Activated CD4-positive, CD25-positive, alpha-beta regulatory T cell (primary cell): ENCODE data around the gene HNRNPH3.
"Not testable (repeated sequence)": the region's sequence is repeated elsewhere in the genome, so short reads cannot be mapped to it uniquely, and the experiment has no call there.

ENCODE experiments used
- DNase-seq, 4 experiments: peaks; one replicate each; lab custom pipeline; 2025; lab: John Stamatoyannopoulos, UW

The HNRNPH3 gene, protein sequence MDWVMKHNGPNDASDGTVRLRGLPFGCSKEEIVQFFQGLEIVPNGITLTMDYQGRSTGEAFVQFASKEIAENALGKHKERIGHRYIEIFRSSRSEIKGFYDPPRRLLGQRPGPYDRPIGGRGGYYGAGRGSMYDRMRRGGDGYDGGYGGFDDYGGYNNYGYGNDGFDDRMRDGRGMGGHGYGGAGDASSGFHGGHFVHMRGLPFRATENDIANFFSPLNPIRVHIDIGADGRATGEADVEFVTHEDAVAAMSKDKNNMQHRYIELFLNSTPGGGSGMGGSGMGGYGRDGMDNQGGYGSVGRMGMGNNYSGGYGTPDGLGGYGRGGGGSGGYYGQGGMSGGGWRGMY

DNA sequence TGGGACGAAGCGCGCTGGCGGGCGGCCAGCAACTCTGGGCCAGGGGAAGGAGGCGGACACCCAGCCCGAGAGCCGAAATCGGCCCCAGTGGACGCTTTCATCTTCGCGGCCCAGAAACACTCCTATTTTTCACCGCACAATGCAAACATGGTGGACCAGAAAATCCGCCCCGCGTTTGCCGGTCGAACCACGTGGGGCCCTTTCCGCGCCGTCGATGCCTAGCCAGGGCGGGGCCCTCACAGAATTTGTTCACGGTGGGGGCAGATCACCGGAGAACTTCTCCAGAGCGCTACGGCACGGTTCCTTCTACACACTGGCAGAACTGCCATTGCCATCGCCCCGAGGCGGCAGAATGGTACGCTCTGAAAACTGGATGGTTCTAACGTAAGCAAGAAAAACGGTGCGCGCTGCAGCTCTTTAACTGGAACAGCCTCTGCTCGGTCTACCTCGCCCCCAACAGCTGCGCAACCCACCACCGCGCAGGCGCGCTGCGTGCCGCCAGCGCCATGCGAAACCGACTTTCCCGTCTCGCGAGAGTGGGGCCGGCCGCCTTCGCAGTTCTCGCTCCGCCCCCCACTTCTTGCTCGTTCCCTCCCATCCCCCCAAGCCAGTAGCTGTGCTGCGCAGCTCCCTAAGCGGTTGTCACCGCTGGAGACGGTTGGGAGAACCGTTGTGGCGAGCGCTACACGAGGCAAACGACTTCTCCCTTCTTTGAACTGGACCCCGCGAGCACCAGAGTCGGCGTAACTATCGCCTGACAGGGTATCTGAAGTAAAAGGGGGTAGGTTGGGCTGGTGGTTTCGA, at the start of gene HNRNPH3:
TSS of gene HNRNPH3 (plus strand) at position 610 of the 804 bp plus-strand sequence. CDS start 5,158 bp downstream, outside the sequence.
- DNase-seq: peak; percentile 92 to 98 (median 97)

DNA sequence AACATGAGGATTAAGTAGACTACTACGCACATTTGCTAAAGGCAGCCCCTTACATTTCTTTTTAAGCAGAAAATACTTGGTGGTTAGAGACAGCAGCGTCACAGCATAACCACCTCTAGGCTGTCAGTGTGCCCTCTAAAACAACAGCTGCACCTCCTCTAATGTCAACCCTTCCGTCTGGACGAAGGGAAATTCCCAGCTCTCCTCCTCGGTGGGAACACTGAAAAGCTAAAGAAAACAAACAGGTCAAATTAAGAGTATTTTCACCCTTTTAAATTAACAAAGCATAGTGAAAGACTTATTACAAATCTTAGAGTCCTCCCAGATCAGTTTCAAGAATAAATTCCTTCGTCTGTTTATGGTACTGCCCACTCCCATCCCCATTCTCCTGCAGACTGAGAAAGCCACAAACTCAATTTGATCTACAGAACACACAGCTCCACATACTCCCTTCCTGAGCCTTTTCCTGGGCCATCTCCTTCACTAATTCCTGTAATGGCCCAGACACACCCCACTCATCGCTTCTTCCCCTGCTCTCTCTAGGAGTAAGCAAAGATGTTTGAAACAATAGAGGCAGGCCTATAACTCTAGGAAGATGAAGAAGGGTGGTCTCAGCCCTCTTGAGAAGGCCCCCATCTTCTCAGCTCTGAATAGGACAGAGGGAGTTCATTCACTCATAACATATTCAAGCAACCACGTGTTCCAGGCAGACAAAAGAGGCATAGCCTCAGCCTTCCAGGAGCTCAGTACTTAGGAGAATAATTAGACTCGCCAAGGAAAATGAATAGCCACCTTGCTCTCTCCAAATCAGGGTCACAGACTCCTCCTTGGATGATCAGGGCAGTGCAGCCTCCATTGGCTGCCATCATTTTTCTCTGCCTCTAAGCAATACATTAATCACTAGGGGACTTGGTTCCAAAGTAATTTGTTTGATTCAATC, 47.5 kb upstream of the HNRNPH3 start:
- DNase-seq: no peak

DNA sequence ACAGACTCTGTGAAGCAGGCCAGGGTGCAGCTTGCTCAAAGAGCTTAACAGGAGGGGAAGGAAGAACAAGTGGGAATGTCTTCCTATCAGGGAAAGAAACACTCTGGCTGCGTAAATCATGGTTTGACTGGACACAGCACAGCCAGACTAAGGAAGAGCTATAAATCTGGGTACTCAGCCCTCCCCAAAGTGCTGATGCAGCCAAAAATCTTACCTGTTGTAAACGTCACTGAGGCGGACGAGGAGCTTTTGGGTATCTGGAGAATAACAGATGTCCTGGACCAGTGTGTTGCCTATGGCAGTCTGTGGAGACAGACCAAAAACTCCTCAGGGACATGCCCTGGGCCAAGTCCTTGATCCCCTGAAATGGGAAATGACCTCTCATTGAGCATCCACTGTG, 43.1 kb upstream of the HNRNPH3 start:
- no peak for DNase-seq

DNA sequence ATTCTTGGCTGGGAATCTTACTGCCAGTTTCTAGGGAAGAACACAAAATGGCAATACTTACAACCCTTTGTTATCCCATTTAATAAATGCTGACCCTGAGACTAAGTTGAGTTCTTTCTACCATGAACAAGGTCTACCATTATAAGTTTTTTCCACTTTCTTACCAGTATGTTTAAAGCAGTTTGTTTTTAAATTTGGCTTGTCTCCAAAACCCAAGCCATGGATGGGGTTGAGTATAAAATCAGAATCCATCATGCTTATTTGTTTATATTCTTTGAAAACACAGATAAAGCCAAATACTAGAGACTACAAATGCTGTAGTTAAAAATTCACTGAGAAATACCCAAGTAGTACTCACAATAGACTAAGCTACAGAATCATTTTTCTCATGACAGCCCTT, 41.1 kb upstream of the HNRNPH3 start:
- no peak for DNase-seq

DNA sequence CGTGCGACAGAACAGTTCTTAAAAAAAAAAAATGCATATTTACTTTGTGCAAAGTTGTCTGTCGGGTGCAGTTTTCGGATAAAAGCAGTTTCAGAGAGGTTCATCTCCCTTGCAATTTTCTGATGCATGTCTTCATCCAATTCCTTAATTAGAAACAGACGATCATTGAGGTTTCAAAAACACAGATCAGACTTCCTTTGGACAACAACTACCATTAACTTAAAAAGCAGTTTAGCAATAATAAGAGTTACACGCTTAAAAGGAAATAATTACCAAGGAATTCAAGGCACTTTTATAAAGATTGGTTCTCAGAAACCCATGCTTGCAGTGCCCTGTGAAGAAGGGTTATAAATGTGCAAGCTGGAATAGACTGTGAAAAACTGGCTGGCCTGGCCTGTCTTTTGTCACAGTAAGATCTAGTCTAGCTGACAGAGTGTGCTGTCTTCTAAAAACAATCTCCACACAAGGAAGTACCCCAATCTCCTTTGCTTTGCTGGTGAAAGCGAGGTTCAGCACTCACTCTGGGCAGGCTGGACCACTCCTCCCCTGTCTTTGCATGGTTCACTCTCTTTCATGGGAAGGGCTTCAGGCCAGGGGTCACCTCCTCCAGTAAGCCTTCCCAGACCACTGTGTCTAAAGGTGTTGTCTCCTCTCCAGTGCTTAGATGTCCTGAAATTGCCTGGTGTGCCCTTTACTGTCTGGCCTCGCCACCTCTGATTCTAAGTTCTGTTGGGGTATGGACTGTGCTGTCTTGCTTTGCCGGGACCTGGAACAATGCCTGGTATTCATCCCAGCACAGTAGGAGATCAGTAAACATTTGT, 34.8 kb upstream of the HNRNPH3 start:
- DNase-seq: no peak

DNA sequence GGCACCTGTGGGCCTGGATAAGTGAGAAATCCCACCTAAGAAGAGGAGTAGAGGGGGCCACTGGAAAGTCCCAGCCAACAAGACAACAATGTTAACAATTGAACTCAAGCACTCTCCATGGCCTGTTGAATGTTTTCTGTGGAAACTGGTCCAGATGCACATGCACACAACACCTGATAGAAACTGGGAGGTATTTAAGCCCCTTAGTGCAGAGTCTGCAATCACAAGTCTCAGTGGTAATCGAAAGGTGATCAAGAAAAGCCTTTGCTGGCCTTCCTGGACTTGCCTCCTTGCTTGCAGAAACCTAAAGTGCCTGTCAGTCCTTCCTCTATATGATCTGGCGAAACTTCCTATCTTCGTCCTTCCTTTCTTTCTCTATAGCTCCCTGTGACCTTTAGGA, 30.6 kb upstream of the HNRNPH3 start:
- DNase-seq: no peak

DNA sequence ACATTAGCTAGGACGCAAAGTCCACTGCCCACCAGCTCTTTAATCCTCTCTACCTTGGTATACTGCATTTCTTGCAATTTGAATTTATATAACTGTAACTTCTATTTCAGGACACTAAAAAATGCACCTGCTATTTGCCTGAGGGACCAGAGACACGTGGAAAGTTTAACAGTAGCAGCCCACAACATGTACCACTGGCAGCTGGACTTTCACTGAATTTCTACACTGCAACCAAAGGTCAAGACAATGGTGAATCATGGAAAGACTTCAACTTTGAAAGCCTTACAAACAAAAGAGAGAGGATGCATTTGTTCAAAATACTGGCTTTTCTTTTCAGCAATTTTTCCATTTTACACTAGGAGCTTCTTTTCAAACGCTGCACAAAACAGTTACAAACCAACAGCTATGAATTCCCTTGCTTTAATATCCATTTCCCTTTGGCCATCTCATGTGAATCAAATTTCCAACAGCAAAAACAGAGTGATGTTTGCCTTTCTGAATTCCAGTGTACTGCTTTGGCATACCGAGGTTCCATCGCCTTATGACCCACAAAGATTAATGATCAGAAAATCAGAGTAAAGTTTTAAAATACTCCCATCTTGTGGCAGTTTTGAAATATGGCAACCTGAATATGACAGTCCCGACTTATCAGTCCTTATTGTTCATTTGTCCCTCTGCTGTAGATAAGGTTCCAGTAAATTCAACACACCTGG, 29.9 kb upstream of the HNRNPH3 start:
- no peak for DNase-seq

DNA sequence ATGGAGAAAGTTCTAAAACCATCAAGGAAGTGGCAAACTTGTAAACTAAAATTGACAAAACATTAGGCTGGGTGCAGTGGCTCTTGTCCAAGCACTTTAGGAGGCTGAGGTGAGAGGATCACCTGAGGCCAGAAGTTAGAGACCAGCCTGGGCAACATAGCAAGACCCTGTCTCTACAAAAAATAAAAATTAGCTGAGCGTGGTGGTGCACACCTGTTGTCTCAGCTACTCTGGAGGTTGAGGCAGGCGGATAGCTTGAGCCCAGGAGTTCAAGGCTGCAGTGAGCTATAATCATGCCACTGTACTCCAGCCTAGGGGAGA, 29.4 kb upstream of the HNRNPH3 start:
- DNase-seq: no peak

DNA sequence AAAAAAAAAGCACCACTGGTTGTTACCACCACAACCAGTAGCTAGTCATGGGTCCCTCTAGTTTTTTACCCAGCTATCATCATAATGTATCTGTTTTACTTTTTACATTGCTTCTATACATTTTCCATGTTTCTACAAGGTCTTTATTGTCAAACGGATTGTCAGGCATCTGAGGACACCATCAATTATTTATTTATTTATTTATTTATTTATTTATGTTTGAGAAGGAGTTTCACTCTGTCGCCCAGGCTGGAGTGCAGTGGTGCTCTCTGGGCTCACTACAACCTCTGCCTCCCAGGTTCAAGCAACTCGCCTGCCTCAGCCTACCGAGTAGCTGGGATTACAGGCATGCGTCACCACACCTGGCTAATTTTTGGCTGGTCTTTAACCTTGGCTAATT, 29.0 kb upstream of the HNRNPH3 start:
- no peak for DNase-seq

DNA sequence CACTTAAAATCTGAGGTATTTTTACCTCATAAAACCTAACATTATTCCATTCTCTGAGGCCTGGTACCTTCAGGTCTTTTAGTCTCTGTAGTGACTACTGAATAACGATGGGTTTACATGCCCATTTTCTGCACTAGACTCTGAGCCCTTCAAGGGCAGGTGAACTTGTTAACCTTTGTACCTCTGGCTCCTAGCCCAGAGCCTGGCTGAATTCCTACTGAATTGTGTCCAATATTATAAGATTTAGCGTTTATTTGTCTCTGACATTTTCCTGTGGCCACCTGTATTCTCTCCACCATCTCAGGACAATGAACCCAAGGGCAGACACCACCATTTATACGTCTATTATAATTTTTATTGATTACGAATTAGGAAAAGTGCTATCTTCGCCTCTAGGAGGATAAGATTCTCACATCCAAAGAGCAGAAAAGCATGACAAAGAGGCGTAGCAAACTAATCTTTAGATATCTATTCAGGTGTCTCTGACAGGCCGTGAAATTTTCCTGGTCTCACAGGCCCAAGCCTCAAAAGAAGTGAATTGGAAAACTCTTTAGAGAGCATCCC, 27.9 kb upstream of the HNRNPH3 start:
- no peak for DNase-seq

DNA sequence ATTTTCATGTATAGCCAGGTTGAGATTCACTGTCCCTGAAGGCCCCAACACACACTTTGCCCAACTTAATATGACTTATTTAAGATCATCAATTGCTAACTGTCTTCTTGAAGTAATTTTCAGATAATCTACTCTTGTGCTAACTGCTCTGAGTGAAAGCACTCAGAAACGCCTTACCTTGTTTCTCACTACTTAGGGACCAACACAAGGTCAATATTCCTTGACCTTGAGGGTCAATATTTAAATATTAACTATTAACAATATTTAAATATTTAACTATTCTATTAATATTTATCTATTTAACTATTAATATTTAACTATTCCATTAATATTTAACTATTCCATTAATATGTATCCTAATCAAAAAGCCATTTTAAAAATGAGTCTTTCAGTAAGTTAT, 26.0 kb upstream of the HNRNPH3 start:
- DNase-seq: no peak

DNA sequence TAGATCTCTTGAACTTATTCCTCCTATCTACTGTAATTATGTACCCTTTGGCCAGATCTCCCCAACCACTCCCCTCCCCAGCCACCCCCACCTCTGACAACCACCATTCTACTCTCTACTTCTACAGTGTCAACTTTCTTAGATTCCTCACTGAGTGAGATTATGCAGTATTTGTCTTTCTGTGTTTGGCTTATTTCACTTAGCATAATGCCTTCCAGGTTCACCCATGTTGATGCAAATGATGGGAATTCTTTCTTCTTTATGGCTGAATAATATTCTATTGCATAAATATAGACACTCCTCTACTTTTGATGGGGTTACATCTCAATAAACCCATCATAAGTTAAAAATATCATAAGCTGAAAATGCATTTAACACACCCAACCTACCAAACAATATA, 21.3 kb upstream of the HNRNPH3 start:
- DNase-seq: no peak

DNA sequence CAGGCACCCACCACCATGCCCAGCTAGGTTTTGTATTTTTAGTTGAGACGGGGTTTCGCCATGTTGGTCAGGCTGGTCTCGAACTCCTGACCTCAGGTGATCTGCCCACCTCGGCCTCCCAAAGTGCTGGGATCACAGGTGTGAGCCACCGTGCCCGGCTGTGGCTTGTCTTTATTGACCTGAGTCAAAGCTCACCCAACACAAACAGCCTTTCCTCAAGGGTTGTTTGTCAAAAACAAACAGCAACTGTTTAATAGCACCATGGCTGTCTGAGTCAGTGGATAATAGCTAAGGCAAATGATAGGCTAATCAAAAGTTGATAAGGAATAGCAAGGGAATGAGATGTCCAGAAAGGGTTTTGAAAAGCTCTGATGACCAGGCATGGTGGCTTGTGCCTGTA, 16.9 kb upstream of the HNRNPH3 start:
- DNase-seq: not testable (repeated sequence)

DNA sequence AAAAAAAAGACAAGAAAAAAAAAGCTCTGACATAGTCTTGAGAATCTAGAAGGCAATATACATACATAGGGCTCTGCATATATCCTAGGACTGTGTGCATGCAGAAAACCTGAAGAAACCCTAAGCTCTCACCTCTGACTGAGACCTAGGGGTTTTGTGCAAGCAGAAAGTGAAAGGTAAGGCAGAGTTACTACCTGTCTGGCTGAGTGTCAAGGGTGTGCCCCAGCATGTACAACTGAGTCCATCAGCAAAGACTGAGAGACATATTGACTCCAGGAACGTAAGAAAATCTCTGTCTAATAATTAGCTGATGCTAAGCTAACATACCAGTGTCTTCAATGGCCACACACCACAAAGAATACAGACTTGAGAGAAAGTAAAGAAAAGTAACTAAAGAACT, 16.3 kb upstream of the HNRNPH3 start:
- no peak for DNase-seq

DNA sequence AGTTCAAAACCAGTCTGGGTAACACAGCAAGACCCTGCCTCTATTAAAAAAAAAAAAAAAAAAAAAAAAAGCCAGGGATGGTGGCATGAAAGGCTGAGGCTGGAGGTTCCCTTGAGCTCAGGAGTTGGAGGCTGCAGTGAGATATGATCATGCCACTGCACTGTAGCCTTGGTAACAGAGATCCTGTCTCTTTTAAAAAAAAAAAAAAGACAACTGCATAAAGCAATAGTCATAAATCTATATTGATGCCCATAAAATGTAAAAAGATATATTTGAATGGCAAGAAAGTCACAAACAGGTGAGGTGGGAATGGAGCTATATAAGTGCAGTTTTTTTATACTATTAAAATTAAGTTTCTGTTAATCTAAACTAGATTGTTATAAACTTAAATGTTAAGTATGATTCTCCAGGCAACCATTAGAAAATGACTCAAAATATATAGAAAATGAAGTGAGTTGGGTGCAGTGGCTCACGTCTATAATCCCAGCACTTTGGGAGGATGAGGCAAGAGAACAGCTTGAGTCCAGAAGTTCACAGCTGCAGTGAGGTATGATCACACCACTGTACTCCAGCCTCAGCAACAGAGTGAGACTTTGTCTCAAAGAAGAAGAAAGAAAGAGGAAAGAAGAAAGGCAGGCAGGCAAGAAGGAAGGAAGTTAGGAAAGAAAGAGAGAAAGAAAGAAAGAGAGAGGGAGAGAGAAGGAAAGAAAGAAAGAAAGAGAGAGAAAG, 13.4 kb upstream of the HNRNPH3 start:
- DNase-seq: no peak

DNA sequence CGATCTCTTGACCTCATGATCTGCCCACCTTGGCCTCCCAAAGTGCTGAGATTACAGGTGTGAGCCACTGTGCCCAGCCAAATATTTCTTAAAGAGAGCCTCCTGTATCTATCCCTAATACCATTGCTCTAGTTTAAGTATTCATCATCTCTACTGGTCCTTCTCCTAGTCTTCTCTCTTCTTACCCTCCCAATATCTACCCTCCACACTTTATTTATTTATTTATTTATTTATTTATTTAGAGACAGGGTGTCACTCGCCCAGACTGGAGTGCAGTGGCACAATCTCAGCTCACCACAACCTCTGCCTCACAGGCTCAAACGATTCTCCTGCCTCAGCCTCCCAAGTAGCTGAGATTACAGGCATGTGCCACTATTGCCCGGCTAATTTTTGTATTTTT, 7.5 kb upstream of the HNRNPH3 start:
- DNase-seq: not testable (repeated sequence)

DNA sequence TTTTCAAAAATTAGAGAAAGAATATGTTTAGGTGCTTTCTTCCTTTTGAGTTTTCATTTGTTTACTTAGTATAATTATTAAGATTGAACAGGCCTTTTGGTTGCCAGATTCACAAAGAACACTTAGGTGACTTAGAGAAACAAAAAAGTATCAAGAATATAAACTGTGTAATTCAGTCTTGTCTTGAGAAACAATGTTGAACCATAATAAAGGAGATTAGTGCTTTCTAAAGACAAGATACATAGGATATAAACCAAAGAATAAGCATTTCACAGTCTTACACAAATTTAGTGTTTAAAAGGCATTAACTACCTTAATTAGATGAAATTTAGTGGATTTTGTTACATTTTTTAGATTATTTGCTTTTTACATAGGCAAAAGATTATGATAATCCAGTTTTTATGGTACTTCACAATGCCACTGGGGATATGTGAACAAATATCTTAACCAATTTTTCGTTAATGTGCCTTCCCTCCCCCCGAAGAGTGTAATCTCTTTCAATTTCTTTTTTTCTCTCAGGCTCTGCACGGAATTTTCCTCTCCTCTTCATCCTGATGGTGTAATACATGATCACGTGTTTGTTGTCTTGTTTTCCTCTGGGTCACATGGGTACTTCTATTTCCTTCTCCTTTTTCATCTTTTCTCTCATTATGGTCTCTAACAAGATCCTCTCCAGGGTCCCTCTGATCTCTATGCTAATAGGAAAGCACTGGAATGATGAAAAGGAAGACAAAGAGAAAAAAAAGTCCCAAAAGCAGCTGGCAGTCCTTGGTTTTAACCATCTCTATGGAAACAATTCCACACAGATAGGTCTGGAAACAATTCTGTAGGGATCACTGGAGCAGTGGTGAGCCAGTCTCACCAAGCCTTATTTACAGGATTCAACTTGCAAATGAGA, 3.7 kb upstream of the HNRNPH3 start:
- DNase-seq: no peak

DNA sequence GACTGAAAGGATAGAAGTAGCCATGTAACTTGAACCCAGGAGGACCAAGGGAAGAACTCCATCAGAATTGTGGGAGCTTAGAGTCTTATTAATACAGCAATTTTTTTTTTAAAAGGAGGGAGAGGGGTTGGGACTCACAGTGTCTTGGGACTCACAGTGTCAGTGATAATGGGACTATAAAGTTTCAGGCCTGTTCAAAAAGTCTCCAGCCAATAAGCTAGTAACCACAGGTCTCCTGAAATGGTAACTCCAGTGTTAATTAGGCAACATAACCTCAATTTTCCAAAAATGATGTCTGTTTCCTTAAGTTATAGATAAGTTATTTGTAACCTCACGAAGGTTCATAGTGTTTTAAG, 2.4 kb upstream of the HNRNPH3 start:
- DNase-seq: no peak
